Endothelial cell (in vitro differentiated cells): Measurements from ENCODE around the gene SEH1L. TPM values are rescaled to one million over a fixed set of nuclear protein-coding genes. Genes with fewer than 3 reads are reported as not detected.

Experiments
- DNase-seq: peaks from one replicate; pipeline ENCODE4 v3.0.0; 2021; ENCODE audit warnings: low spot score
- H3K27ac Mint-ChIP-seq: one replicate; pipeline ENCODE4 v1.8.0; 2021; ENCODE audit warnings: mixed read lengths, inconsistent platforms; ENCODE audit not compliant: unreplicated experiment
- H3K27me3 Mint-ChIP-seq: one replicate; pipeline ENCODE4 v1.8.0; 2021; ENCODE audit warnings: mild to moderate bottlenecking, moderate library complexity, mixed read lengths, inconsistent platforms; ENCODE audit not compliant: unreplicated experiment
- H3K36me3 Mint-ChIP-seq: one replicate; pipeline ENCODE4 v1.8.0; 2021; ENCODE audit warnings: mild to moderate bottlenecking, low read depth, mixed read lengths, inconsistent platforms; ENCODE audit not compliant: unreplicated experiment
- H3K4me1 Mint-ChIP-seq: one replicate; pipeline ENCODE4 v1.8.0; 2021; ENCODE audit warnings: mild to moderate bottlenecking, mixed read lengths, inconsistent platforms; ENCODE audit not compliant: unreplicated experiment
- H3K4me3 Mint-ChIP-seq: one replicate; pipeline ENCODE4 v1.8.0; 2021; ENCODE audit warnings: mild to moderate bottlenecking, mixed read lengths, inconsistent platforms; ENCODE audit not compliant: unreplicated experiment
- H3K9me3 Mint-ChIP-seq: one replicate; pipeline ENCODE4 v1.8.0; 2021; ENCODE audit warnings: mixed read lengths, inconsistent platforms; ENCODE audit not compliant: unreplicated experiment
- total RNA-seq: library from RNA; stranded (reverse); fragmentation: NEBNext Ultra II Directional; extraction: Animal tissue kit (Norgen Biotek cat#: 25700); gene quantifications from one replicate; pipeline ENCODE4 v1.2.1, GENCODE V29; 2021; ENCODE audit not compliant: unreplicated experiment
- TF ChIP-seq, protein P1 (sequence below): fragments of 200-600 bp; sonication (generic); IDR thresholded peaks from one replicate; pipeline ENCODE4 v1.5.0; 2021; ENCODE audit warnings: antibody characterized with exemption; ENCODE audit not compliant: unreplicated experiment

The SEH1L gene
- total RNA-seq, 1 donor from 2014 or later, result 35.1 TPM

DNA sequence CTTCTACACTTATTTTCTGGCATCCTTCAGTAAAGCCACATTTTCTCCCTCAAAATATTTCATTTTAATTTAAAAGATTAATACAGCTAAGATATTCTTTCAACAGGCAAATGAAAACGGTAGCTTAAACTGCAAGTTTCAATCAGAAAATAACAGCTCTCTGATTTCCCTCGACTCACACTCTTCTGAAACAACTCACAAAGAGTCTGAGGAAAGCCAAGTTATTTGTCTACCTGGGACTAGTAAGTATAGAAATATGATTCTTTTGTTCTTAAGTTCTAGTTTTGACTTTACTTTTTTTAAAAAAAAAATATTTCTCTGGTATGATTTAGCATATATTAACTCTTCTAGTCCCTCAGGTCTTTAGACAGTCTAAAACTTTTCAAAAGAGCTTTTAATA lies 70.6 kb downstream of the SEH1L start:
- no peaks in the 10 kb centered on the region for H3K4me1 Mint-ChIP-seq
- TF ChIP-seq, protein P1, sequence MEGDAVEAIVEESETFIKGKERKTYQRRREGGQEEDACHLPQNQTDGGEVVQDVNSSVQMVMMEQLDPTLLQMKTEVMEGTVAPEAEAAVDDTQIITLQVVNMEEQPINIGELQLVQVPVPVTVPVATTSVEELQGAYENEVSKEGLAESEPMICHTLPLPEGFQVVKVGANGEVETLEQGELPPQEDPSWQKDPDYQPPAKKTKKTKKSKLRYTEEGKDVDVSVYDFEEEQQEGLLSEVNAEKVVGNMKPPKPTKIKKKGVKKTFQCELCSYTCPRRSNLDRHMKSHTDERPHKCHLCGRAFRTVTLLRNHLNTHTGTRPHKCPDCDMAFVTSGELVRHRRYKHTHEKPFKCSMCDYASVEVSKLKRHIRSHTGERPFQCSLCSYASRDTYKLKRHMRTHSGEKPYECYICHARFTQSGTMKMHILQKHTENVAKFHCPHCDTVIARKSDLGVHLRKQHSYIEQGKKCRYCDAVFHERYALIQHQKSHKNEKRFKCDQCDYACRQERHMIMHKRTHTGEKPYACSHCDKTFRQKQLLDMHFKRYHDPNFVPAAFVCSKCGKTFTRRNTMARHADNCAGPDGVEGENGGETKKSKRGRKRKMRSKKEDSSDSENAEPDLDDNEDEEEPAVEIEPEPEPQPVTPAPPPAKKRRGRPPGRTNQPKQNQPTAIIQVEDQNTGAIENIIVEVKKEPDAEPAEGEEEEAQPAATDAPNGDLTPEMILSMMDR, result no peak
- H3K27ac Mint-ChIP-seq, result no peak overlapping the region
- H3K4me3 Mint-ChIP-seq, result no peak overlapping the region
- H3K9me3 Mint-ChIP-seq, result no peaks in the 10 kb centered on the region
- peaks cover 10% of the 10 kb centered on the region for H3K36me3 Mint-ChIP-seq
- DNase-seq, result no peak
- no peaks in the 10 kb centered on the region for H3K27me3 Mint-ChIP-seq

GRCh38 chr18:13019301-13019700 lies 71.5 kb downstream of the SEH1L start:
- Mint-ChIP-seq H3K27ac (no peak overlapping the region), H3K36me3 (peaks cover 8% of the 10 kb centered on the region), H3K27me3 (no peaks in the 10 kb centered on the region), H3K4me1 (no peaks in the 10 kb centered on the region), H3K4me3 (no peak overlapping the region), H3K9me3 (no peaks in the 10 kb centered on the region)
- DNase-seq, result no peak
- TF ChIP-seq, protein P1, result no peak

DNA sequence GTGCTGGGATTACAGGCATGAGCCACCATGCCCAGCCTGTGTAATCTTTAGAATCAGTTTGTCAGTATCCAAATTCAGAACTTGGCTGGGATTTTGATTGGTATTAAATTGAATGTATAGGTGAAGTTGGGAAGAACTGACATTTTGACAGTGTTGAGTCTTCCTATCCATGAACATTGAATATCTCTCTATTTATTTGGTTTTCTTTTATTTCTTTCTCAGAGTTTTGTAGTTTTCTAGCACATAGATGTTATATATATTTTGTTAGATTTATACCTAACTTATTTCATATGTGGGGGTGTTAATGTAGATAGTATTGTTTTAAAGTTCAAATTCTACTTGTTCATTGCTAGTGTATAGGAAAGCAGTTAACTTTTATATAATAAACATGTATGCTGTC lies 74.8 kb downstream of the SEH1L start:
- Mint-ChIP-seq H3K4me3 (no peak overlapping the region), H3K27ac (no peak overlapping the region), H3K36me3 (peaks cover 4% of the 10 kb centered on the region), H3K27me3 (no peaks in the 10 kb centered on the region), H3K9me3 (no peaks in the 10 kb centered on the region), H3K4me1 (peaks cover 6% of the 10 kb centered on the region)
- TF ChIP-seq, protein P1, result no peak
- DNase-seq, result no peak

- TF ChIP-seq, protein P1, result no peak
- no peak for DNase-seq
- Mint-ChIP-seq H3K4me3 (no peak overlapping the region), H3K9me3 (no peaks in the 10 kb centered on the region), H3K4me1 (peaks cover 6% of the 10 kb centered on the region), H3K27me3 (no peaks in the 10 kb centered on the region), H3K27ac (no peak overlapping the region), H3K36me3 (peaks cover 4% of the 10 kb centered on the region)
Measured at GRCh38 chr18:13025233-13025632, 77.4 kb downstream of the SEH1L start.

GRCh38 chr18:13026583-13027270 lies 78.9 kb downstream of the SEH1L start:
- Mint-ChIP-seq H3K4me1 (peaks cover 6% of the 10 kb centered on the region), H3K27me3 (no peaks in the 10 kb centered on the region), H3K4me3 (no peak overlapping the region), H3K36me3 (peaks cover 11% of the 10 kb centered on the region), H3K9me3 (no peaks in the 10 kb centered on the region), H3K27ac (no peak overlapping the region)
- no peak for DNase-seq
- TF ChIP-seq, protein P1, result no peak
